Measurements from ENCODE around the gene SCN2A.

DNA sequence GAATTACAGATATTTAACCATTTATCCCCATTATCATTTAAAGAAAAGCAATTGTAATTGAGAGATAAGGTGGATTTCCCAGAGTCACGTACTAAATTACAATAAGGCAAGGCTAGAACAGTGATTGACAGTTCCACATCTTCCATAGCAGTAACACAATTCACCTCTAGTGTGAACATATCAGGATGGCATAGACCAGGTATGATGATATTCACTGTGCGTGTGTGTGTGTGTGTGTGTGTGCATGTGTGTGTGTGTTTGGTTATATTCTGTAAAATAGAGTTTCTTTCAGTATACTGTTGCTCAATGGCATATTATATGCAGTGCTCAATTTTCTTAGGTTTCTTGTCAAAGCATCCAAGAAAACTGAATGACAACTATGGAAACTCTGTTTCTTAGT lies 1.7 kb downstream of the SCN2A start:
- no peak for TF ChIP-seq POLR2A (IDR thresholded peaks at IDR 0.05)
- TF ChIP-seq, protein P1, sequence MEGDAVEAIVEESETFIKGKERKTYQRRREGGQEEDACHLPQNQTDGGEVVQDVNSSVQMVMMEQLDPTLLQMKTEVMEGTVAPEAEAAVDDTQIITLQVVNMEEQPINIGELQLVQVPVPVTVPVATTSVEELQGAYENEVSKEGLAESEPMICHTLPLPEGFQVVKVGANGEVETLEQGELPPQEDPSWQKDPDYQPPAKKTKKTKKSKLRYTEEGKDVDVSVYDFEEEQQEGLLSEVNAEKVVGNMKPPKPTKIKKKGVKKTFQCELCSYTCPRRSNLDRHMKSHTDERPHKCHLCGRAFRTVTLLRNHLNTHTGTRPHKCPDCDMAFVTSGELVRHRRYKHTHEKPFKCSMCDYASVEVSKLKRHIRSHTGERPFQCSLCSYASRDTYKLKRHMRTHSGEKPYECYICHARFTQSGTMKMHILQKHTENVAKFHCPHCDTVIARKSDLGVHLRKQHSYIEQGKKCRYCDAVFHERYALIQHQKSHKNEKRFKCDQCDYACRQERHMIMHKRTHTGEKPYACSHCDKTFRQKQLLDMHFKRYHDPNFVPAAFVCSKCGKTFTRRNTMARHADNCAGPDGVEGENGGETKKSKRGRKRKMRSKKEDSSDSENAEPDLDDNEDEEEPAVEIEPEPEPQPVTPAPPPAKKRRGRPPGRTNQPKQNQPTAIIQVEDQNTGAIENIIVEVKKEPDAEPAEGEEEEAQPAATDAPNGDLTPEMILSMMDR (IDR thresholded peaks at IDR 0.05): no peak

All from testis (tissue), 2 donors.